Measurements from ENCODE around the gene MARCHF2.

Gene MARCHF2

GRCh38 chr19:8482696-8483095 lies 69.6 kb downstream of the MARCHF2 start:
- DNase-seq: no peak

DNA sequence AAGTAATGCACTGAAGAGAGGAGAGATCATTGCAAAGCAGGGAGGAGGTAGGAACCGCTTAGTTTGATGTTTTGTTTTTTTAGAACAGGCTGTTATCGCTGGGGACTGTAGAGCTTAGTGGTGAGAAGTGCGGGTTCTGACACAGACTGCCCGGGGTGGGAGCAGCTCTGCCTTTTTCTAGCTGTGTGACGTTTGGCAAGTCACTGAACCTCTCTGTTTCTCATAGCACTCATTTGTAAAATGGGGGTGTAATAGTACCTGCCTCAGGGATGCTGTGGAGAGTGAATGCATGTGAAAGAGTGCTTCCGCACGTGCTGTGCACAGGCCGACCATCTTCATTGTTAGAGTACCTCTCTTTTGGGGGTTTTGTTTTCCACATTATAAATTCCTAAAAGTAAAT lies 70.1 kb downstream of the MARCHF2 start:
- no peak for DNase-seq

GRCh38 chr19:8484331-8484894 lies 71.3 kb downstream of the MARCHF2 start:
- no peak for DNase-seq

- DNase-seq: no peak
These were observed 72.7 kb downstream of the MARCHF2 start for GRCh38 chr19:8485561-8486371.

DNA sequence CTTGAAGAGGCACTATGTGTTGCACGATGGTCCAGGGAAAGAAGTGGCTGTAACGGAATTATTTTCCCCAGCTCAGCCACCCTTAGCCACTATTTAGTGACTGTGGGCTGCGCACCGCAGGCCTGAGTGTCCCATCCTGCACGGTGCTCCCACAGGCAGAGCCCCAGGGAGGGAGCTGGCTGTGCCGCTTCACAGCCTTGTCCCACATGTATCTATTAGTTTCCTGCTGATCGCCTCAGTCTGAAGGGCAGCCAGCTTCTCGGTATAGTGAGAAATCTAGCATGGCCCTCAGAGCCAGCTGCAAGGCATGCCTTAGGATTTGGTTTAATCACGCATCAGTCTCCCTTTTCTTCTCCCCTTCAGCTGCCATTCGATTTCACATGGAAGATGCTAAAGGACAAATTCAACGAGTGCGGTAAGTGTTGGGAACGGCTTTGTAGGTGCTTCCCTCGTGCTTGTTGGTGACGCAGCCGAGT lies 73.6 kb downstream of the MARCHF2 start:
- no peak for DNase-seq

DNA sequence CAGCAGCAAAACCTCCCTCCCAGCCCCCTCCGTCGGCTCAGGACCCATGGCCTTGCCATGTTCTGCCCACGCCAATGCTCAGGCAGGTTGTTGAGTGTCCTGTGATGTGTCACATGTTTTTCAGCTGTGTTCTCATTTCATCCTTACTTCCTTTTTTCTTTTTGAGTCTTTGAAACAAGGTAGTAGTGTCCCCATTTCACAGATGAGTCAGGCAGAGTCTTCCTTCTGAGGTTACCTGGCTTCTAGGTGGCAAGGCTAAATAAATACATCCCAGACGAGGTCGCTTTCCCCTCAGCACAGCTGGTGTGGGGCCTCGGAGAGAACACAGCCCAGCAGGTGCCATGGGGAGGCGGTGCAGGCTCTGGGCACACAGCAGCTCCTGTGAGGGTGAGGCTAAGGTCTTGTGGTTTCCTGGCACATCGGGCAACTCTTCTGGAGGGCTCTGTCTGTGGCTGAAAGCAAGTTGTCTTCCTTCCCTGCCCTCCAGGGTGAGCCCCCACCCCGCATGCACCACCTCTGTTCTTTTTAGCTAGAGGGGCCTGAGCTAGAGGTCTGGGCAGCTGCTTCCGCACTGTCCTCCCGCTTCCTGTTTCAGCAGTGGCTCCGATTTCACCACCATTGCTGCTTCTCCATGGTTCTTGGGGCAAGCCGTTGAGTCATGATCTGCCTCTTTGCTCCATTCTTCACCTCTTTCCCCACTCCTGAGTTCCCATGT lies 74.2 kb downstream of the MARCHF2 start:
- DNase-seq: peak in 2 of 4 experiments; percentile 33 to 41

GRCh38 chr19:8488365-8488764 lies 75.3 kb downstream of the MARCHF2 start:
- DNase-seq: no peak

Measured in activated naive CD4-positive, alpha-beta T cell (primary cell).